H1 (cell line): ENCODE measurements around the gene CLIC3.

Experiments
- CTCF ChIP-seq, 3 experiments: IDR thresholded peaks; 1 replicate in 2 of 3; 2 replicates in 1 of 3; pipeline versions ENCODE4 v1.5.1 to v1.6.1; 2011; ENCODE audit warnings: low read length in 3 of 3, mild to moderate bottlenecking in 3 of 3, inconsistent platforms in 2 of 3, low read depth in 1 of 3, moderate library complexity in 1 of 3; ENCODE audit not compliant: insufficient read depth in 1 of 3; ENCODE audit errors: control extremely low read depth in 1 of 3
- RAD21 ChIP-seq, 2 experiments: IDR thresholded peaks in 1 of 2; conservative IDR thresholded peaks in 1 of 2; 2 replicates each; pipeline ENCODE4 v1.6.1; 2011; ENCODE audit warnings: low read depth in 2 of 2, low read length in 2 of 2, improper control_type of control experiment in 1 of 2, inconsistent platforms in 1 of 2, mild to moderate bottlenecking in 1 of 2, moderate library complexity in 1 of 2

- TF ChIP-seq CTCF (IDR thresholded peaks at IDR 0.05; ENCODE audit: control extremely low read depth in 1 of 3, insufficient read depth in 1 of 3, low read depth in 1 of 3, low read length in 3 of 3) (peak in 2 of 3 experiments; percentile 44 to 53; a peak in 3 of 4 replicates), RAD21 (IDR thresholded peaks at IDR 0.05 in 1 of 2, conservative IDR thresholded peaks at IDR 0.05 in 1 of 2; ENCODE audit: low read depth in 2 of 2, low read length in 2 of 2) (peak; percentile 8 to 21; a peak in 2 of 4 replicates)
These were observed 32.1 kb upstream of the CLIC3 start for GRCh38 chr9:137028263-137029057.
